Peyer's patch (tissue), 4 donors: ENCODE data around the gene LCN10. TPM values are rescaled to one million over a fixed set of nuclear protein-coding genes. Genes with fewer than 3 reads are reported as not detected.
"Not testable (repeated sequence)": the region's sequence is repeated elsewhere in the genome, so short reads cannot be mapped to it uniquely, and the experiment has no call there.

Experiments used
- DNase-seq, 3 donors: peaks; one replicate each; pipeline ENCODE4 v3.0.0-alpha.2; 2017 to 2019
- H3K27ac ChIP-seq, 4 donors: fragments of 200-600 bp; sonication (generic); one replicate each; pipeline ENCODE4 v1.5.1; 2016 to 2019
- H3K27me3 ChIP-seq, 2 donors: fragments of 200-600 bp; sonication (generic); one replicate each; pipeline ENCODE4 v1.5.1; 2019
- H3K36me3 ChIP-seq, 3 donors: fragments of 200-600 bp; sonication (generic); one replicate each; pipeline ENCODE4 v1.5.1; 2016 to 2019
- H3K4me1 ChIP-seq, 4 donors: fragments of 200-600 bp; sonication (generic); one replicate each; pipeline ENCODE4 v1.5.1; 2016 to 2019
- H3K4me3 ChIP-seq, 4 donors: fragments of 200-600 bp; sonication (generic); 1 replicate in 3 of 4; 2 replicates in 1 of 4; pipeline ENCODE4 v1.5.1; 2016 to 2019; ENCODE audit warnings: mild to moderate bottlenecking in 1 of 4
- H3K9me3 ChIP-seq, 4 donors: fragments of 200-600 bp; sonication (generic); one replicate each; pipeline ENCODE4 v1.5.1; 2016 to 2019; ENCODE audit warnings: mild to moderate bottlenecking in 1 of 4
- CTCF ChIP-seq, 6 experiments: fragments of 450-650 bp in 4 of 6; fragments of 200-600 bp in 2 of 6; sonication (generic) in 1 of 6; IDR thresholded peaks; one replicate each; pipeline ENCODE4 v1.5.1; 2017 to 2019; ENCODE audit warnings: antibody characterized with exemption in 6 of 6, mild to moderate bottlenecking in 3 of 6, moderate library complexity in 1 of 6
- POLR2A ChIP-seq, 2 donors: fragments of 450-650 bp; IDR thresholded peaks; one replicate each; pipeline ENCODE4 v1.5.1; 2017; ENCODE audit warnings: antibody characterized with exemption in 2 of 2, mild to moderate bottlenecking in 2 of 2, moderate library complexity in 2 of 2
- total RNA-seq, 4 donors: library from RNA; depleted of rRNA; stranded (reverse); fragments of >200 nt; gene quantifications; one replicate each; pipeline ENCODE4 v1.1.0, GENCODE V29; 2016

Gene LCN10
- total RNA-seq, 4 donors from 2014 or later, result 1.1 to 28.1 (median 4.4) TPM

- DNase-seq, H3K9me3 ChIP-seq, H3K27me3 ChIP-seq, H3K27ac ChIP-seq, H3K36me3 ChIP-seq, H3K4me3 ChIP-seq: not testable (repeated sequence)
- peaks cover 0 to 15% (median 11%) of the 10 kb centered on the region in 4 donors for H3K4me1 ChIP-seq
- peak in 1 of 2 donors; percentile 31 for TF ChIP-seq POLR2A (IDR thresholded peaks at IDR 0.05)
Measured at GRCh38 chr9:136704741-136705140, 38.0 kb downstream of the LCN10 start.

DNA sequence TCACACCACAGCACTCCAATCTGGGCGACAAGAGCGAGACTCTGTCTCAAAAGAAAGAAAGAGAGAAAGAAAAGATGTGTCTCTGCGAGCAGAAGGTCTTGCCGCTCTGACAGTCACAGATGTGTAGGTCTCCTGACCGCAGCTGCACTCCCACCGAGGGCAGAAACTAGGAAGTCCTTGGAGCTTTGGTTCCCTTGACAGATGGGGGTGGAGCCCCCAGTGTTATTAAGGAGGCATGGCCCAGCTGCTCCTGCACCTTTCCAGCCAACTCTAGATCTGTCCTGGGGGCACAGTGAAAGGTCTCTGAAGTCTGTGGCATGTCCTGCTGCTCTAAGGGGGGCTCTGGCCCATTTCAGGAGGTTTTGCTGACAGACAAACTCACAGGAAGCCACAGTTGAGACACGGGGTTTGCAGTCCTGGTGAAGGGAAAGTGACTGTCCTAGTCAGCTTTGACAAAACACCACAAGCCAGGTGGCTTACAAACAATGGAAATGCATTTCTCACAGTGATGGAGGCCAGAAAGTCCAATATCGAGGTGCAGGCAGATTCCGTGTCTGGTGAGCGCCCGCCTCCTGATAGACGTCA, 39.4 kb downstream of the LCN10 start:
- no peak for TF ChIP-seq CTCF (IDR thresholded peaks at IDR 0.05)
- TF ChIP-seq POLR2A (IDR thresholded peaks at IDR 0.05), result no peak
- H3K4me1 ChIP-seq, result peaks cover 0 to 15% (median 11%) of the 10 kb centered on the region in 4 donors
- H3K9me3 ChIP-seq, result no peaks in the 10 kb centered on the region
- no peaks in the 10 kb centered on the region for H3K27me3 ChIP-seq
- H3K27ac ChIP-seq, result no peak overlapping the region
- no peaks in the 10 kb centered on the region for H3K36me3 ChIP-seq
- DNase-seq, result peak in 1 of 3 donors; percentile 54
- H3K4me3 ChIP-seq, result no peak overlapping the region

DNA sequence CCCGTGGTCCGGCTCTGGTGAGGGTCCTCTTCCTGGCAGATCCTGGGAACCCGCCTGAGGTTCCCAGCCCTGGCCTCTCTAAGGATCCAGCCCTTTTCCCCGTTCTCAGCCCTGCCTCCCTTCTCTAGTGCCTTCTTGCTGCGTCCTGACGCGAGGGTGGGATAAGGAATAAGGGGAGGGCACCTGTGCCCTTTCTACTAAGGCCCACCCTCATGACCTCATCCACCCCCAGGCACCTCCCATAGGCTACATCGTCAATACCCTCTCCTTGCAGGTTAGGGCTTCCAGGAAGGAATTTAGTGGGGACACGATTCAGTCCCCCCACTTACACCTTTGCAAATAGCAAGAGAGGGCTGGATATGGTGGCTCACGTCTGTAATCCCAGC, 41.1 kb downstream of the LCN10 start:
- no peaks in the 10 kb centered on the region for H3K36me3 ChIP-seq
- no peak for DNase-seq
- H3K4me1 ChIP-seq, result peaks cover 0 to 23% (median 11%) of the 10 kb centered on the region in 4 donors
- H3K4me3 ChIP-seq, result peak overlapping the region in 1 of 4 donors; percentile 31
- no peaks in the 10 kb centered on the region for H3K9me3 ChIP-seq
- peak overlapping the region in 1 of 4 donors; percentile 31 for H3K27ac ChIP-seq
- H3K27me3 ChIP-seq, result no peaks in the 10 kb centered on the region
- TF ChIP-seq POLR2A (IDR thresholded peaks at IDR 0.05) (no peak), CTCF (IDR thresholded peaks at IDR 0.05) (no peak)

- TF ChIP-seq CTCF (IDR thresholded peaks at IDR 0.05), result no peak
- no peak for TF ChIP-seq POLR2A (IDR thresholded peaks at IDR 0.05)
- peaks cover 0 to 28% (median 11%) of the 10 kb centered on the region in 4 donors for H3K4me1 ChIP-seq
- peak overlapping the region; percentile 9 to 31 (median 22) for H3K4me3 ChIP-seq
- no peaks in the 10 kb centered on the region for H3K36me3 ChIP-seq
- H3K27me3 ChIP-seq, result no peaks in the 10 kb centered on the region
- peak in 2 of 3 donors; percentile 62 to 72 for DNase-seq
- no peaks in the 10 kb centered on the region for H3K9me3 ChIP-seq
- peak overlapping the region in 2 of 4 donors; percentile 14 to 31 for H3K27ac ChIP-seq
Measured at GRCh38 chr9:136700959-136701667, 41.6 kb downstream of the LCN10 start.

GRCh38 chr9:136700304-136700703, 42.4 kb downstream of the LCN10 start:
- peaks cover 0 to 36% (median 11%) of the 10 kb centered on the region in 4 donors for H3K4me1 ChIP-seq
- TF ChIP-seq POLR2A (IDR thresholded peaks at IDR 0.05) (no peak), CTCF (IDR thresholded peaks at IDR 0.05) (no peak)

GRCh38 chr9:136698635-136699246, 44.0 kb downstream of the LCN10 start:
- H3K27ac ChIP-seq, result peak overlapping the region in 2 of 4 donors; percentile 84 to 96
- H3K4me3 ChIP-seq, result no peak overlapping the region
- H3K27me3 ChIP-seq, result no peaks in the 10 kb centered on the region
- no peaks in the 10 kb centered on the region for H3K36me3 ChIP-seq
- peaks cover 0 to 50% (median 11%) of the 10 kb centered on the region in 4 donors for H3K4me1 ChIP-seq
- DNase-seq, result no peak
- no peaks in the 10 kb centered on the region for H3K9me3 ChIP-seq
- TF ChIP-seq CTCF (IDR thresholded peaks at IDR 0.05), result no peak
- no peak for TF ChIP-seq POLR2A (IDR thresholded peaks at IDR 0.05)

More at GRCh38 chr9:136700304-136700703, 42.4 kb downstream of the LCN10 start:
- H3K27me3 ChIP-seq, result no peaks in the 10 kb centered on the region
- no peak for DNase-seq
- H3K9me3 ChIP-seq, result no peaks in the 10 kb centered on the region
- no peak overlapping the region for H3K27ac ChIP-seq
- no peaks in the 10 kb centered on the region for H3K36me3 ChIP-seq
- H3K4me3 ChIP-seq, result no peak overlapping the region
